Measurements from ENCODE around the gene EFHC2. TPM values are rescaled to one million over a fixed set of nuclear protein-coding genes. Genes with fewer than 3 reads are reported as not detected.
"Not testable (repeated sequence)": the region's sequence is repeated elsewhere in the genome, so short reads cannot be mapped to it uniquely, and the experiment has no call there.

The EFHC2 gene
- total RNA-seq, 2 experiments from 2014 or later = 0.06 TPM; not detected in 1

DNA sequence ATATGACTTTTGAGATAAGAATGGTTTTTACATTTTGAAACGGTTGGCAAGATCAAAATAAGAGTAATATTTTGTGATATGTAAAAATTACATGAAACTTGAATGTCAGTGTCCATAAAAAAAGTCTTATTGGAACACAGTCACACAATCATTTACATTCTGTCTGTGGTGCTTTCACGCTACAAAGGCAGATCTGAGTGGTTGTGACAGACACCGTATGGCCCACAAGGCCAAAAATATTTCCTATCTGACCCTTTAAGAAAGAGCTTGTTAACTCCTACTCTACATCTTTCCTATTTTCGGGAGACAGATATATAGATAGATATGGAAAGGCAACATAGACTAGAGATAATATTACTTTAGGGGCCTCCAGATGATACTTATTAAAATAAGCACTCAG, 101.9 kb downstream of the EFHC2 start:
- POLR2A ChIA-PET = no interaction called here

GRCh38 chrX:44240036-44240435, 103.4 kb downstream of the EFHC2 start:
- ChIA-PET CTCF (interaction anchor here (0.6 kb wide), 1 partner anchor 947 kb away, joined by 3 read pairs; no protein-coding TSS in a partner anchor), POLR2A (no interaction called here)

More for the DNA sequence above, 101.9 kb downstream of the EFHC2 start:
- CTCF ChIA-PET = no interaction called here

GRCh38 chrX:44239036-44239435, 104.4 kb downstream of the EFHC2 start:
- CTCF ChIA-PET = no interaction called here

GRCh38 chrX:44235534-44235933, 107.9 kb downstream of the EFHC2 start:
- POLR2A ChIA-PET = no interaction called here
- CTCF ChIA-PET = no interaction called here

More at GRCh38 chrX:44239036-44239435, 104.4 kb downstream of the EFHC2 start:
- POLR2A ChIA-PET = no interaction called here

- ChIA-PET POLR2A (no interaction called here), CTCF (no interaction called here)
Measured at GRCh38 chrX:44234541-44234940, 108.9 kb downstream of the EFHC2 start.

DNA sequence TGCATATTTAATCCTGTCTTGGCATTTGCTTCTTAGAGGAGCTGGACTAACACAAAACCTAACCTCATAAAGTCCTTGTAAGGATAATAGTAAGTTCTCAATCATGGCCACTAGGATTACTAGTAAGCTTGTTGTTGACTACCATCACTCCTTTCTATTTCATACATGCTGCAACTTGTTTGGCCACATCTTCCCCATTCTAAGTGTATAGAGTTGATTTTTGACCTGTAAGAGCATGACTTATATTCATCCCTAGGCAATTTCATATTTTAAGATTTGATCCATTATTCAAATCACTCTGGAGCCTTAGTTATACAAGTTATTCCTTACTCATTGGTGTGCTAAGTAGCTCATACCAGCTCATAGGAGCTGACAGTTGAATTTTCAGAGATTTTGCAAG, 109.4 kb downstream of the EFHC2 start:
- POLR2A ChIA-PET = no interaction called here
- CTCF ChIA-PET = no interaction called here

GRCh38 chrX:44232081-44232480, 111.4 kb downstream of the EFHC2 start:
- ChIA-PET CTCF (no interaction called here), POLR2A (no interaction called here)

- ChIA-PET CTCF (no interaction called here), POLR2A (interaction anchor here (0.6 kb wide), 1 partner anchor 24 kb away, joined by 5 read pairs; no protein-coding TSS in a partner anchor)
Measured at GRCh38 chrX:44228621-44229020, 114.9 kb downstream of the EFHC2 start.

- ChIA-PET CTCF (no interaction called here), POLR2A (no interaction called here)
Measured at GRCh38 chrX:44227991-44228390, 115.5 kb downstream of the EFHC2 start.

- CTCF ChIA-PET = interaction anchor here (0.7 kb wide), 1 partner anchor 7 kb away, joined by 3 read pairs; no protein-coding TSS in a partner anchor
- POLR2A ChIA-PET = no interaction called here
Measured at GRCh38 chrX:44225667-44226066, 117.8 kb downstream of the EFHC2 start.

- ChIA-PET CTCF (interaction anchor here (0.7 kb wide), 2 partner anchors 8 to 662 kb away, joined by 3 read pairs; no protein-coding TSS in a partner anchor), POLR2A (no interaction called here)
Measured at GRCh38 chrX:44224760-44225159, 118.7 kb downstream of the EFHC2 start.

GRCh38 chrX:44223150-44223549, 120.3 kb downstream of the EFHC2 start:
- ChIA-PET POLR2A (no interaction called here), CTCF (no interaction called here)

DNA sequence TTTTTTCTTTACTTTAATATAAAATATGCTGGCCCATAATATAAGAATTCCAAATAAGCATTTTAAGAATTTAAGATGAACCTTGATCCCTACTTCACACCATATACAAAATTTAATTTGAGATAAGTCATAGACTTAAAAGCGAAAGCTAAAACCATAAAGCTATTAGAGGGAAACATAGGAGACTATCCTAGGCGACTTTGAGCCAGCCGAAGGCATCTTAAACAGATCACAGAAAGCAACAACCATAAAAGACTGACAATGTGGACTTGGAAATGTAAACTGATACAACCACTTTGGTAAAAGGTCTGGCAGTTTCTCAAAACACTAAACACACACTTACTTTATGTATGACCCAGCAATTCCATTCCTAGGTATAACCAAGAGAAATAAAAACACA, 125.0 kb downstream of the EFHC2 start:
- ChIA-PET POLR2A (no interaction called here), CTCF (no interaction called here)

DNA sequence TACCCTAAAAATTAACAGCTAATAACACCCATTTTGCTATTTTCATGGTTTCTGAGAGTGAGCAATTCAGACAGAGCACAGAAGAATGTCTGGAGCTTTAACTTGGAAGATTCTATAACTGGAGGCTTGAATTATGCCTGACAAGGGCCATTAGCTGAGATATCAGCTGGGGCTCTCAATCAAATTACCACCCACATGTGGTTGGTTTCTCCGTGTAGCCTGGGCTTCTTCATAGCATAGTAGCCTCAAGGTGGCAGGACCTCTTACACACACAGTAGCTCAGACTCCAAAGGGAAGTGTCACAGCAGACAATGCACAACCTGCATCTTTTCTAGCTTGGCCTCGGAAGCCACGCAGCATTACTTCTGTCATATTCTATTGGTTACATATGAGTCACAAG, 127.3 kb downstream of the EFHC2 start:
- POLR2A ChIA-PET = no interaction called here
- CTCF ChIA-PET = no interaction called here

DNA sequence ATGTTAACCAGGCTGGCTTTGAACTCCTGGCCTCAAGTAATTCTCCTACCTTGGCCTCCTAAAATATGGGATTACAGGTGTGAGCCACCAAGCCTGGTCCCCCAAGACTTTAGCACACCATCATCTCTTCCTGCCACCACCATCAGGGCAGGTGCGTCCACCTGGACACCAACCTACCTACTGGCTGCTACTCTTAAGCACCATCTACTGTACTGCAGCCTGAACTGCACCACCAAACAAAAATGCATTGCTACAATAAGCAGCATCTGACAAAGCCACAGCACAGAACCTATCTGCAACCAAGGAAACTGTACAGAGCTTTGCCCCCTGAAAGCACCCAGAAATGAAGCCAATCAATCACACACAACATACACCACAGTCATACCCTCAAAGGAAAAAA, 139.7 kb downstream of the EFHC2 start:
- ChIA-PET POLR2A (interaction anchor here (0.7 kb wide), 1 partner anchor 25 kb away, joined by 5 read pairs; no protein-coding TSS in a partner anchor), CTCF (no interaction called here)

- ChIA-PET CTCF (no interaction called here), POLR2A (no interaction called here)
Measured at GRCh38 chrX:44202596-44202995, 140.9 kb downstream of the EFHC2 start.

DNA sequence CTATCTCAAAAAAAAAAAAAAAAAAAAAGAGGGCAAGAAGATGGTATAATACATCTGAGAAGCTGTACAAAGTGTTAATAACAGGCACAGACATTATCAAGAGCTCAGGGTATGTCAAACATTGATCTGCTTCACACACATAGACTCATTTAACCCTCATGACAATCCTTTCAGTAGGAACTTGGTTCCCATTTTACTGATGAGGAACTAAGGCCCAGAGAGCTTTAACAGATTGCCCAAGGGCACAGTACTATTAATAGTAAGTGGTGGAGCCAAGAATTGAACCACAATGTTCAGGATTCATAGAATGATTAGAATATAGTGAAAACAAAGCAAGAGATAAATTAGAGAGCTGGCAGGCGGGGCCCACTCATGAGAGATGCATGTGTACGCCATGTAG, 154.4 kb downstream of the EFHC2 start:
- CTCF ChIA-PET = no interaction called here
- POLR2A ChIA-PET = no interaction called here

GRCh38 chrX:44187915-44188314, 155.6 kb downstream of the EFHC2 start:
- POLR2A ChIA-PET, CTCF ChIA-PET: not testable (repeated sequence)

- ChIA-PET CTCF (no interaction called here), POLR2A (no interaction called here)
Measured at GRCh38 chrX:44183329-44183728, 160.1 kb downstream of the EFHC2 start.

DNA sequence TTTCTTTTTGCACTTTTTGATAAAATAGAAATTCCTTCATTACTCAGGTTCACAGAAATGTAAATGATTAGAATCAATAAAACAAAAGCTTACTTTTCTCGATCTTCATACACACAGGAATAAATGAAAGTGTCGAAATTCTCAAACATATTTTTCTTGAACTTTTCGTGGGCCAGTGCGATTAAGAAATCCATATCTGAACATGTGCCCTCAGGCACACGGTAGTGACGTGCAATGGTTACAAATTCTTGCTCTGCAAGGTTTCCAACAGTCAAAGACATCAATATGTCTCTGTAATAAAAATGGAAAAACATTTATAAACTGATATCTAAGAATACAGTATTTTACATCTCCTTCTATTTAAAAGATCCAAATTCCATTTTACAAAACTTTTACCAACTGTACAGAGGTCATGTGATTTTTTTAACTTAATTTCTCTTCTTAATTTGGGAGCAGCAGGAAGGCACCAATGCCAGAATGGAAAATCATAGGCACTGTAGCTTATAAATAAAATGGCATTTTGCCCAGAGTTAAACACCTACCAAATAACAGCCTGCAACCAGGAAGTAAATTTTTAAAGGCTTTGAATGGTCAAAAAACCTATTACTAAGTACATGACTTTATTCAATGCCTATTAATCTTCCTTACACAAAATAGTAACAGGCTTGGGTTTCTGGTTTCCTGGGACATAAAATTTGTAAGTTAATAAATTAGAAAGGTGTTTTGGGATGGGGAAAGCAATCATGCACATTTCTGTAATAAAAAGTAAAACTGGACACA, 165.0 kb downstream of the EFHC2 start:
- POLR2A ChIA-PET = no interaction called here
- CTCF ChIA-PET = interaction anchor here (0.6 kb wide), 1 partner anchor 351 kb away, joined by 3 read pairs; no protein-coding TSS in a partner anchor

DNA sequence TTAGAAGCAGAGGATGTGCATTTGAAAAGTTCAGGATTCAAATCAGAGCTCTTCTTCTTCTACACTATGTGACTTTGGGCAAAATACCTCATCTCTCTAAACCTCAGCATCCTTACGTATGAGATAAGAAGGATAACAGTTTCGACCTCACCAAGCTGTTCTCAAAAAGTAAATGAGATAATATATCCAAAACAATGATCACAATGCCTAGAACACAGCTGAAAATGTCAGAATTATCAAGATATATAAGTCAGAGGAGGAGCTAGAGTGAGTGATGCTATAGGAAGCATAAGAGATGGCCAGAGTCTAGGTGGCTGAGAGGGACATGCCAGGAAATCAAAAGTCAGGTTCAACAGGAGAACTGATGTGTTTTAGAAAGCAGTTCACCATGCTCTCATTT, 168.0 kb downstream of the EFHC2 start:
- ChIA-PET CTCF (no interaction called here), POLR2A (no interaction called here)

- POLR2A ChIA-PET = no interaction called here
Measured at GRCh38 chrX:44174061-44174460, 169.4 kb downstream of the EFHC2 start.

More at GRCh38 chrX:44174061-44174460, 169.4 kb downstream of the EFHC2 start:
- CTCF ChIA-PET = no interaction called here
